Heart left ventricle (tissue), 13 donors: ENCODE measurements around the gene TRPM2.
"Not testable (repeated sequence)": the region's sequence is repeated elsewhere in the genome, so short reads cannot be mapped to it uniquely, and the experiment has no call there.

Source experiments
- POLR2A ChIP-seq, 2 donors: fragments of 450-650 bp; IDR thresholded peaks; one replicate each; pipeline ENCODE4 v1.6.1; 2017; ENCODE audit warnings: antibody characterized with exemption in 2 of 2, mild to moderate bottlenecking in 2 of 2, moderate library complexity in 2 of 2
- TF ChIP-seq, protein P1 (sequence below), 12 donors: fragments of 200-600 bp; sonication (generic) in 4 of 12; IDR thresholded peaks; one replicate each; pipeline versions ENCODE4 v1.5.0 to v1.8.0; 2018 to 2022; ENCODE audit warnings: antibody characterized with exemption in 12 of 12, mild to moderate bottlenecking in 5 of 12
- donor health status: ischemic (EF 13 %, LVEDD 7.1; RV severe dilation, severe dysfunction).
- donor health status: DM: no; HTN: yes; CAD: no.
- donor health status: DM: no; HTN: no; CAD: no.
- donor health status: ischemic (EF 25% LVEDD 6.9; RV normal size, moderate dysfunction).
- donor health status: ischemic (EF 25% LVEDD 5.7; RV mildly dilated, moderate dysfunction).
- donor health status: ischemic (EF 35%, LVEDD 5.7; RV mildly dilated, moderate dysfunction).
- donor health status: nonischemic (EF 11% LVEDD 7.7; RV severe dilation, severe dysfunction).
- donor health status: DM: yes; HTN: yes; CAD: no.
- donor health status: PGD.
- donor health status: ischemic (EF 29% LVEDD 5.4; RV normal size, mild dysfunction).
- donor health status: nonischemic (EF 23%, LVEDD 6.1; RV moderate dilation, normal function).

DNA sequence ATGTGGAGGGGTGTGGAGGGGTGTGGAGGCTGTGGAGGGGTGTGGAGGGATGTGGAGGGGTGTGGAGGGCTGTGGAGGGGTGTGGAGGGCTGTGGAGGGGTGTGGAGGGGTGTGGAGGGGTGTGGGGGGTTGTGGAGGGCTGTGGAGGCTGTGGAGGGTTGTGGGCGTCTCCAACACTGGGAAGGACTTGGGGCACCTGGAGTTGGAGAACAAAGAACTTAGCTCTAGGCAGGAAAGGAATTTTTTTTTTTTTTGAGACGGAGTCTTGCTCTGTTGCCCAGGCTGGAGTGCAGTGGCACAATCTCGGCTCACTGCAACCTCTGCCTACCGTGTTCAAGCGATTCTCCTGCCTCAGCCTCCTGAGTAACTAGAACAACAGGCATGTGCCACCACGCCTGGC, 43.4 kb downstream of the TRPM2 start:
- TF ChIP-seq, protein P1, sequence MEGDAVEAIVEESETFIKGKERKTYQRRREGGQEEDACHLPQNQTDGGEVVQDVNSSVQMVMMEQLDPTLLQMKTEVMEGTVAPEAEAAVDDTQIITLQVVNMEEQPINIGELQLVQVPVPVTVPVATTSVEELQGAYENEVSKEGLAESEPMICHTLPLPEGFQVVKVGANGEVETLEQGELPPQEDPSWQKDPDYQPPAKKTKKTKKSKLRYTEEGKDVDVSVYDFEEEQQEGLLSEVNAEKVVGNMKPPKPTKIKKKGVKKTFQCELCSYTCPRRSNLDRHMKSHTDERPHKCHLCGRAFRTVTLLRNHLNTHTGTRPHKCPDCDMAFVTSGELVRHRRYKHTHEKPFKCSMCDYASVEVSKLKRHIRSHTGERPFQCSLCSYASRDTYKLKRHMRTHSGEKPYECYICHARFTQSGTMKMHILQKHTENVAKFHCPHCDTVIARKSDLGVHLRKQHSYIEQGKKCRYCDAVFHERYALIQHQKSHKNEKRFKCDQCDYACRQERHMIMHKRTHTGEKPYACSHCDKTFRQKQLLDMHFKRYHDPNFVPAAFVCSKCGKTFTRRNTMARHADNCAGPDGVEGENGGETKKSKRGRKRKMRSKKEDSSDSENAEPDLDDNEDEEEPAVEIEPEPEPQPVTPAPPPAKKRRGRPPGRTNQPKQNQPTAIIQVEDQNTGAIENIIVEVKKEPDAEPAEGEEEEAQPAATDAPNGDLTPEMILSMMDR (IDR thresholded peaks at IDR 0.05), result not testable (repeated sequence)
- not testable (repeated sequence) for TF ChIP-seq POLR2A (IDR thresholded peaks at IDR 0.05)
